Measurements from ENCODE around the gene SGPP1. TPM values are rescaled to one million over a fixed set of nuclear protein-coding genes. Genes with fewer than 3 reads are reported as not detected.
"Not testable (repeated sequence)": the region's sequence is repeated elsewhere in the genome, so short reads cannot be mapped to it uniquely, and the experiment has no call there.

The SGPP1 gene
- polyA plus RNA-seq, 1 donor: 29.1 TPM

- DNase-seq: peak; percentile 36
Measured at GRCh38 chr14:63727231-63727735, 582 bp downstream of the SGPP1 start.

GRCh38 chr14:63726499-63726898 lies 1.4 kb downstream of the SGPP1 start:
- no peak for DNase-seq

GRCh38 chr14:63725786-63726460 lies 1.9 kb downstream of the SGPP1 start:
- DNase-seq: no peak

GRCh38 chr14:63717702-63718101 lies 10.2 kb downstream of the SGPP1 start:
- DNase-seq: no peak

- no peak for DNase-seq
Measured at GRCh38 chr14:63715360-63715759, 12.5 kb downstream of the SGPP1 start.

GRCh38 chr14:63713764-63714163 lies 14.1 kb downstream of the SGPP1 start:
- no peak for DNase-seq

GRCh38 chr14:63713058-63713457 lies 14.8 kb downstream of the SGPP1 start:
- DNase-seq: no peak

- no peak for DNase-seq
Measured at GRCh38 chr14:63712123-63712522, 15.7 kb downstream of the SGPP1 start.

- no peak for DNase-seq
Measured at GRCh38 chr14:63710497-63710896, 17.4 kb downstream of the SGPP1 start.

- no peak for DNase-seq
Measured at GRCh38 chr14:63709589-63709988, 18.3 kb downstream of the SGPP1 start.

GRCh38 chr14:63707216-63707615 lies 20.6 kb downstream of the SGPP1 start:
- DNase-seq: no peak

GRCh38 chr14:63705561-63706070 lies 22.2 kb downstream of the SGPP1 start:
- no peak for DNase-seq

GRCh38 chr14:63702530-63702929 lies 25.3 kb downstream of the SGPP1 start:
- DNase-seq: not testable (repeated sequence)

- no peak for DNase-seq
Measured at GRCh38 chr14:63701606-63702299, 26.1 kb downstream of the SGPP1 start.

GRCh38 chr14:63692310-63693020 lies 35.4 kb downstream of the SGPP1 start:
- no peak for DNase-seq

- DNase-seq: no peak
Measured at GRCh38 chr14:63689132-63689531, 38.7 kb downstream of the SGPP1 start.

- no peak for DNase-seq
Measured at GRCh38 chr14:63686926-63687325, 40.9 kb downstream of the SGPP1 start.

- no peak for DNase-seq
Measured at GRCh38 chr14:63685401-63685800, 42.5 kb downstream of the SGPP1 start.

GRCh38 chr14:63682727-63683593 lies 44.9 kb downstream of the SGPP1 start:
- DNase-seq: no peak

GRCh38 chr14:63678536-63678935 lies 49.3 kb downstream of the SGPP1 start:
- no peak for DNase-seq

- peak; percentile 20 for DNase-seq
Measured at GRCh38 chr14:63677891-63678379, 49.9 kb downstream of the SGPP1 start.

- no peak for DNase-seq
Measured at GRCh38 chr14:63676615-63677014, 51.2 kb downstream of the SGPP1 start.

Measured in left kidney (tissue), 2 donors.